GM08714 (cell line): ENCODE data around the gene UBAP1L.
"Not testable (repeated sequence)": the region's sequence is repeated elsewhere in the genome, so short reads cannot be mapped to it uniquely, and the experiment has no call there.

Experiments used
- H3K4me3 ChIP-seq: fragments of 200-500 bp; sonication (Bioruptor generic); 2 replicates; pipeline ENCODE4 v1.5.1; 2014; ENCODE audit warnings: mild to moderate bottlenecking, low read length, inconsistent platforms
- ZNF274 ChIP-seq: IDR thresholded peaks from 2 replicates; pipeline ENCODE4 v1.6.1; 2012; ENCODE audit warnings: mild to moderate bottlenecking, low read depth, low read length

The UBAP1L gene

GRCh38 chr15:65115086-65115485 lies at the start of gene UBAP1L:
Gene UBAP1L (minus strand): TSS chr15:65115200. CDS start chr15:65106215, 8,985 bp downstream.
- TF ChIP-seq ZNF274 = no peak
- H3K4me3 ChIP-seq = no peak within 1 kb of the TSS

GRCh38 chr15:65164139-65164538 lies 49.1 kb upstream of the UBAP1L start:
- H3K4me3 ChIP-seq = no peak overlapping the region
- TF ChIP-seq ZNF274 = no peak

GRCh38 chr15:65163041-65163440 lies 48.0 kb upstream of the UBAP1L start:
- no peak overlapping the region for H3K4me3 ChIP-seq
- no peak for TF ChIP-seq ZNF274

GRCh38 chr15:65156692-65157091 lies 41.7 kb upstream of the UBAP1L start:
- TF ChIP-seq ZNF274 = no peak
- no peak overlapping the region for H3K4me3 ChIP-seq

GRCh38 chr15:65154720-65155119 lies 39.7 kb upstream of the UBAP1L start:
- TF ChIP-seq ZNF274 = no peak
- H3K4me3 ChIP-seq = no peak overlapping the region

- TF ChIP-seq ZNF274 = no peak
- no peak overlapping the region for H3K4me3 ChIP-seq
Observed at GRCh38 chr15:65147902-65148301, 32.9 kb upstream of the UBAP1L start.

GRCh38 chr15:65146438-65146837 lies 31.4 kb upstream of the UBAP1L start:
- H3K4me3 ChIP-seq = no peak overlapping the region
- no peak for TF ChIP-seq ZNF274

GRCh38 chr15:65138631-65139030 lies 23.6 kb upstream of the UBAP1L start:
- H3K4me3 ChIP-seq = not testable (repeated sequence)

GRCh38 chr15:65137893-65138292 lies 22.9 kb upstream of the UBAP1L start:
- not testable (repeated sequence) for H3K4me3 ChIP-seq

- H3K4me3 ChIP-seq = not testable (repeated sequence)
Observed at GRCh38 chr15:65137089-65137488, 22.1 kb upstream of the UBAP1L start.

GRCh38 chr15:65134538-65134937 lies 19.5 kb upstream of the UBAP1L start:
- TF ChIP-seq ZNF274 = no peak
- H3K4me3 ChIP-seq = peak overlapping the region; percentile 67; the same call in 1 of the 2 replicates

GRCh38 chr15:65133548-65134200 lies 18.7 kb upstream of the UBAP1L start, which contains the start of gene PDCD7:
Gene PDCD7 (minus strand): TSS chr15:65133808. CDS start chr15:65133781, 27 bp downstream.
- no peak for TF ChIP-seq ZNF274
- H3K4me3 ChIP-seq = peak within 1 kb of the TSS; percentile 67

GRCh38 chr15:65132878-65133547 lies 18.0 kb upstream of the UBAP1L start:
- H3K4me3 ChIP-seq = peak overlapping the region; percentile 67
- no peak for TF ChIP-seq ZNF274

- no peak for TF ChIP-seq ZNF274
- no peak overlapping the region for H3K4me3 ChIP-seq
Observed at GRCh38 chr15:65130941-65131340, 15.9 kb upstream of the UBAP1L start.

GRCh38 chr15:65115542-65115941 lies 542 bp upstream of the UBAP1L start:
- no peak overlapping the region for H3K4me3 ChIP-seq
- no peak for TF ChIP-seq ZNF274

GRCh38 chr15:65110676-65111292 lies 4.2 kb downstream of the UBAP1L start:
- no peak overlapping the region for H3K4me3 ChIP-seq
- TF ChIP-seq ZNF274 = no peak
